ENCODE data around the gene DGCR2.

- TF ChIP-seq SMC3 (conservative IDR thresholded peaks at IDR 0.05; ENCODE audit: poor library complexity) (no peak), CTCF (IDR thresholded peaks at IDR 0.05; ENCODE audit: poor library complexity, severe bottlenecking) (no peak), POLR2AphosphoS5 (IDR thresholded peaks at IDR 0.05) (no peak)
Measured at GRCh38 chr22:19118329-19118880, 3.8 kb downstream of the DGCR2 start.
